CD14-positive monocyte (primary cell): ENCODE data around the gene MINAR1. TPM values are rescaled to one million over a fixed set of nuclear protein-coding genes. Genes with fewer than 3 reads are reported as not detected.

ENCODE experiments used
- DNase-seq, 3 donors: peaks; one replicate each; pipeline ENCODE4 v3.0.0-alpha.2; 2011 to 2022
- H2AFZ ChIP-seq: 2 replicates; pipeline ENCODE4 v1.6.0; 2012; ENCODE audit warnings: mild to moderate bottlenecking, low read depth, low read length, inconsistent platforms; ENCODE audit not compliant: insufficient read depth, poor library complexity, severe bottlenecking
- H3K27ac ChIP-seq, 2 donors: 1 replicate in 1 of 2; 2 replicates in 1 of 2; pipeline ENCODE4 v1.5.1; 2012 to 2013; ENCODE audit warnings: low read length in 2 of 2, control low read depth in 1 of 2, inconsistent platforms in 1 of 2, low read depth in 1 of 2, mild to moderate bottlenecking in 1 of 2
- H3K27me3 ChIP-seq, 2 donors: one replicate each; pipeline versions ENCODE4 v1.6.0 to v1.6.1; 2011 to 2013; ENCODE audit warnings: low read length in 2 of 2; ENCODE audit not compliant: control insufficient read depth in 2 of 2, insufficient read depth in 2 of 2
- H3K36me3 ChIP-seq, 2 donors: replicated peaks in 1 of 2; 1 replicate in 1 of 2; 2 replicates in 1 of 2; pipeline versions ENCODE4 v1.5.1 to v1.6.1; 2012 to 2013; ENCODE audit warnings: low read length in 2 of 2, control low read depth in 1 of 2, inconsistent platforms in 1 of 2, mild to moderate bottlenecking in 1 of 2; ENCODE audit not compliant: insufficient read depth in 2 of 2, control insufficient read depth in 1 of 2
- H3K4me1 ChIP-seq, 2 donors: 1 replicate in 1 of 2; 2 replicates in 1 of 2; pipeline versions ENCODE4 v1.5.1 to v1.6.1; 2012 to 2013; ENCODE audit warnings: low read length in 2 of 2, control low read depth in 1 of 2, inconsistent platforms in 1 of 2, mild to moderate bottlenecking in 1 of 2, moderate library complexity in 1 of 2; ENCODE audit not compliant: insufficient read depth in 2 of 2, control insufficient read depth in 1 of 2
- H3K4me2 ChIP-seq: replicated peaks from 2 replicates; pipeline ENCODE3; 2012; ENCODE audit warnings: low read length, moderate library complexity, mild to moderate bottlenecking; ENCODE audit not compliant: poor library complexity, severe bottlenecking; ENCODE audit errors: extremely low read depth
- H3K4me3 ChIP-seq, 3 experiments: fragments of 200-600 bp in 1 of 3; sonication (generic) in 1 of 3; replicated peaks in 1 of 3; 1 replicate in 2 of 3; 2 replicates in 1 of 3; pipeline ENCODE4 v1.5.1; 2011 to 2013; ENCODE audit warnings: low read length in 3 of 3, mild to moderate bottlenecking in 3 of 3, control low read depth in 2 of 3, low read depth in 2 of 3, inconsistent platforms in 1 of 3, moderate library complexity in 1 of 3
- H3K79me2 ChIP-seq: 2 replicates; pipeline ENCODE4 v1.6.0; 2012; ENCODE audit warnings: mild to moderate bottlenecking, control low read depth, inconsistent platforms, low read length, moderate library complexity; ENCODE audit not compliant: insufficient read depth
- H3K9ac ChIP-seq: 2 replicates; pipeline ENCODE4 v1.6.0; 2017; ENCODE audit warnings: low read length, mild to moderate bottlenecking; ENCODE audit not compliant: insufficient read depth, poor library complexity, severe bottlenecking
- H3K9me3 ChIP-seq, 2 donors: replicated peaks in 1 of 2; 1 replicate in 1 of 2; 2 replicates in 1 of 2; pipeline versions ENCODE4 v1.5.1 to v1.6.1; 2012 to 2013; ENCODE audit warnings: low read length in 2 of 2, control low read depth in 1 of 2; ENCODE audit not compliant: control insufficient read depth in 1 of 2, insufficient read depth in 1 of 2
- H4K20me1 ChIP-seq: 2 replicates; pipeline ENCODE4 v1.6.0; 2012; ENCODE audit warnings: mild to moderate bottlenecking, low read length, control low read depth, moderate library complexity; ENCODE audit not compliant: insufficient read depth
- H3K27ac Mint-ChIP-seq, 7 donors: one replicate each; pipeline ENCODE4 v1.8.0; 2020; ENCODE audit warnings: mild to moderate bottlenecking in 7 of 7, mixed read lengths in 7 of 7, moderate library complexity in 6 of 7, inconsistent platforms in 2 of 7
- H3K27me3 Mint-ChIP-seq, 3 donors: one replicate each; pipeline ENCODE4 v1.8.0; 2021 to 2022; ENCODE audit warnings: low read depth in 3 of 3, mild to moderate bottlenecking in 3 of 3, mixed read lengths in 3 of 3, moderate library complexity in 3 of 3, inconsistent platforms in 1 of 3
- H3K36me3 Mint-ChIP-seq, 2 donors: one replicate each; pipeline ENCODE4 v1.8.0; 2020; ENCODE audit warnings: mixed read lengths in 2 of 2, inconsistent platforms in 1 of 2, mild to moderate bottlenecking in 1 of 2
- H3K4me1 Mint-ChIP-seq: one replicate; pipeline ENCODE4 v1.8.0; 2020; ENCODE audit warnings: mild to moderate bottlenecking, mixed read lengths
- H3K4me3 Mint-ChIP-seq, 2 donors: one replicate each; pipeline ENCODE4 v1.8.0; 2020; ENCODE audit warnings: mild to moderate bottlenecking in 2 of 2, mixed read lengths in 2 of 2, moderate library complexity in 1 of 2
- H3K9me3 Mint-ChIP-seq, 7 donors: one replicate each; pipeline ENCODE4 v1.8.0; 2020 to 2022; ENCODE audit warnings: mixed read lengths in 7 of 7, mild to moderate bottlenecking in 6 of 7, moderate library complexity in 6 of 7, inconsistent platforms in 2 of 7
- WGBS: methylation state at CpG from one replicate; pipeline ENCODE4 v1.1.5; 2013; ENCODE audit warnings: missing lambda C conversion rate; ENCODE audit not compliant: insufficient coverage; 5-methylcytosine and 5-hydroxymethylcytosine counted together
- intact Hi-C, 2 donors: fragments of 100-400 bp; cut with micrococcal nuclease; formaldehyde crosslinking; loops; one replicate each; pipeline versions ENCODE4 v1.15.0 to v1.15.1; 2023
- polyA plus RNA-seq, 3 donors: library from polyadenylated mRNA; depleted of rRNA in 1 of 3; unstranded in 2 of 3; stranded (reverse) in 1 of 3; fragments of 300-500 nt in 2 of 3; fragments of >200 nt in 1 of 3; fragmentation: Illumina TruSeq in 2 of 3; gene quantifications; 1 replicate in 2 of 3; 2 replicates in 1 of 3; pipeline ENCODE4 v1.2.3, GENCODE V29; 2012 to 2021
- TF ChIP-seq, protein P1 (sequence below): fragments of 200-600 bp; IDR thresholded peaks from one replicate; pipeline ENCODE4 v1.8.0; 2022; ENCODE audit warnings: antibody characterized with exemption, mild to moderate bottlenecking

Gene MINAR1
- polyA plus RNA-seq, 3 donors = 0.04 to 0.19 TPM; not detected in 1

DNA sequence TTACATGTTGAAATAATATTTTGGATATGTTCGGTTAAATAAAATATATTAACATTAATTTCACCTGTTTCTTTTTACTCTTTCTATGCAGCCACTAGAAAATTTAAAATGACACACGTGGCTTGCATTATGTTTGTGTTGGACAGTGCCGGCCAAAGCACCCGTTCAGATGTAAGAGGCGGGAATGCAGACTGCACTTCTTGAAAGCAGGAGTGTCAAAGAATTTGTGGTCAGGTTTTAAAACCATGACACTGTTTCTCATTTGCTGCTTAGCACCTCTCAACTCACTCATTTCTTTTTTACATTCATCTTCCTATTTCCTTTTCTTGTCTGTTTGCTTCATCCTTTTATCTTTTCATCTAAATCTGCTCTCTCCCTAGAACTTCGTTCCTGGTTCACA lies 35.3 kb upstream of the MINAR1 start:
- Histone ChIP-seq H3K4me1 (no peaks in the 10 kb centered on the region), H3K9me3 (no peaks in the 10 kb centered on the region), H4K20me1 (no peaks in the 10 kb centered on the region), H3K79me2 (no peaks in the 10 kb centered on the region), H3K4me3 (no peak overlapping the region), H2AFZ (no peak overlapping the region), H3K27ac (no peak overlapping the region), H3K9ac (no peak overlapping the region), H3K36me3 (no peaks in the 10 kb centered on the region), H3K4me2 (no peak overlapping the region), H3K27me3 (no peaks in the 10 kb centered on the region)
- Mint-ChIP-seq H3K4me3 (no peak overlapping the region), H3K9me3 (peaks cover 0 to 5% (median 0%) of the 10 kb centered on the region in 7 donors), H3K27ac (no peak overlapping the region), H3K27me3 (peaks cover 0 to 1% (median 0%) of the 10 kb centered on the region in 3 donors), H3K36me3 (no peaks in the 10 kb centered on the region), H3K4me1 (no peaks in the 10 kb centered on the region)
- no CpG with 5 or more reads among the region's 6 CpGs for WGBS
- DNase-seq = no peak
- TF ChIP-seq, protein P1, sequence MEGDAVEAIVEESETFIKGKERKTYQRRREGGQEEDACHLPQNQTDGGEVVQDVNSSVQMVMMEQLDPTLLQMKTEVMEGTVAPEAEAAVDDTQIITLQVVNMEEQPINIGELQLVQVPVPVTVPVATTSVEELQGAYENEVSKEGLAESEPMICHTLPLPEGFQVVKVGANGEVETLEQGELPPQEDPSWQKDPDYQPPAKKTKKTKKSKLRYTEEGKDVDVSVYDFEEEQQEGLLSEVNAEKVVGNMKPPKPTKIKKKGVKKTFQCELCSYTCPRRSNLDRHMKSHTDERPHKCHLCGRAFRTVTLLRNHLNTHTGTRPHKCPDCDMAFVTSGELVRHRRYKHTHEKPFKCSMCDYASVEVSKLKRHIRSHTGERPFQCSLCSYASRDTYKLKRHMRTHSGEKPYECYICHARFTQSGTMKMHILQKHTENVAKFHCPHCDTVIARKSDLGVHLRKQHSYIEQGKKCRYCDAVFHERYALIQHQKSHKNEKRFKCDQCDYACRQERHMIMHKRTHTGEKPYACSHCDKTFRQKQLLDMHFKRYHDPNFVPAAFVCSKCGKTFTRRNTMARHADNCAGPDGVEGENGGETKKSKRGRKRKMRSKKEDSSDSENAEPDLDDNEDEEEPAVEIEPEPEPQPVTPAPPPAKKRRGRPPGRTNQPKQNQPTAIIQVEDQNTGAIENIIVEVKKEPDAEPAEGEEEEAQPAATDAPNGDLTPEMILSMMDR = no peak
- intact Hi-C loops = no loop called here

DNA sequence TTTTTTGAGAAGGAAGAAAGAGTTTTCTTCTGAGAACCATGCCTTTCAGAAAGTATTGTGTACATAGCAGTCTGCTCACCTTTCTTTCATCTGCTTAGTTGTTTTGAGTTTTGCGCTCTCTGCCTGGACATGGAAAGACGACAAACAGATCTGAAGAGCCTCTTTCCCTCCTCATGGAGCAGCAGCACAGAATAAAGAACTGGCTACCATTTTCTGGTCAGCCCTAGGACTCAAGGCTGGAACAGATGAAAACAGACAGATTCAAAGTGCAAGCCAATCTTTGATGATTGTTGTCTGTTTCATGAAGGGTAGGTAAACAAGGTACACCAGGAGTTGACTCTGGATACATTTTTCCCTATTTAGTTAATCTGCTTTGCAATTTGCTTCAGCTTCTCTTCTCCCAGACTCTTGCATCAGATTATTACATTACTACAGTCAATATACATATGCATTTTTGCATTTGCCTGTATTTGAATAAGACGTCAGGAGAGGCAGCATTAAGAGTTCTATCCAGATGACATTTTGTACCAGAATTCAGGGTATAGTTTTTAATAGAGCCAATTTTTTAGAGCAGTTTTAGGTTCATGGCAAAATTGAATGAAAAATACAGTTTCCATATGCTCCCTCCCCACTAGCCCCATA lies 34.7 kb upstream of the MINAR1 start:
- Histone ChIP-seq H3K4me2 (no peak overlapping the region), H3K36me3 (no peaks in the 10 kb centered on the region), H4K20me1 (no peaks in the 10 kb centered on the region), H3K27ac (no peak overlapping the region), H3K27me3 (no peaks in the 10 kb centered on the region), H3K9me3 (no peaks in the 10 kb centered on the region), H2AFZ (no peak overlapping the region), H3K4me3 (no peak overlapping the region), H3K4me1 (no peaks in the 10 kb centered on the region), H3K79me2 (no peaks in the 10 kb centered on the region), H3K9ac (no peak overlapping the region)
- Mint-ChIP-seq H3K4me1 (no peaks in the 10 kb centered on the region), H3K36me3 (no peaks in the 10 kb centered on the region), H3K9me3 (peaks cover 0 to 2% (median 0%) of the 10 kb centered on the region in 7 donors), H3K27ac (no peak overlapping the region), H3K27me3 (peaks cover 0 to 1% (median 0%) of the 10 kb centered on the region in 3 donors), H3K4me3 (no peak overlapping the region)
- WGBS = no CpG with 5 or more reads among the region's 3 CpGs
- intact Hi-C loops = no loop called here
- DNase-seq = no peak
- TF ChIP-seq, protein P1 = no peak
